HG03565 (cell line): Measurements from ENCODE around the gene GNG3.
"Not testable (repeated sequence)": the region's sequence is repeated elsewhere in the genome, so short reads cannot be mapped to it uniquely, and the experiment has no call there.

Experiments
- ATAC-seq: cut with Tn5 transposase; IDR thresholded peaks from one replicate; pipeline ENCODE4 v1.9.1; 2021; ENCODE audit warnings: mild to moderate bottlenecking, moderate library complexity; ENCODE audit not compliant: unreplicated experiment

GNG3 gene

DNA sequence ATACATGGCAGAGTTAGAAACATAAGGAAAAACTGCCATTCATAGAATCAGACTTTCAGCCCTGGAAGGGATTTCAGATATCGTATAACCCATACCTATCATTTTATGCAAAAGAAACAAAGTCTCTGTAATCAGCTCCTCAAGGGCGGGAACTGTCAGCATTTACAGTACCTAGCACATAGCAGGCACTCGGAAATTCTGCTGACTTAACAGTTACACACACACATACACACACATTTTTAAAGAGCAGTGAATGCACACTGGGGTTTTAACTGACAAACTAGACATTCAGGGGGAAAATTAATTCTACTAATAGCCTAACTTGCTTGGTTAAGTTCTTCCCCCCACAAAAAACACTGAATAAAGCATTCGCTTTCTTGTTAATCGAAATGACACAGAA lies 8.7 kb downstream of the GNG3 start:
- ATAC-seq: no peak

DNA sequence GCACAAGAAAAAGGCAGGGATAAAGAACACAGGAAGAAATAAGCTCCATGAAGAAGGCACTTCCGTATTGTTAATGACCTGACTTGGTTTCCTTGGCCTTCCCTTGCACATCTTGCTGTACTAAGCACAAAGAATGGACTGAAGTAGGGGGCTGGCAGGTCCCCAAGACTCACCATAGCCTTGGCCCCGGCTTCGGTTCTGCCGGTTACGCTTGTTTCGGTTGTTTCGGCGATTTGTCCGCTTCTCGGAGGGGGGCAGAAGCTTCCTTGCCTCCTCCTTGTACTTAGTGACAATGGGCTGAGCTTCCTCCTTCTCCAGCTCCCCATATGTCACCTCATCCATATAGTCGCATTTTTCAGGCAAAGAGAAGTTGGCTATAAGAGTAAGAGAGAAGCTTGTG lies 9.3 kb downstream of the GNG3 start:
- ATAC-seq: no peak

DNA sequence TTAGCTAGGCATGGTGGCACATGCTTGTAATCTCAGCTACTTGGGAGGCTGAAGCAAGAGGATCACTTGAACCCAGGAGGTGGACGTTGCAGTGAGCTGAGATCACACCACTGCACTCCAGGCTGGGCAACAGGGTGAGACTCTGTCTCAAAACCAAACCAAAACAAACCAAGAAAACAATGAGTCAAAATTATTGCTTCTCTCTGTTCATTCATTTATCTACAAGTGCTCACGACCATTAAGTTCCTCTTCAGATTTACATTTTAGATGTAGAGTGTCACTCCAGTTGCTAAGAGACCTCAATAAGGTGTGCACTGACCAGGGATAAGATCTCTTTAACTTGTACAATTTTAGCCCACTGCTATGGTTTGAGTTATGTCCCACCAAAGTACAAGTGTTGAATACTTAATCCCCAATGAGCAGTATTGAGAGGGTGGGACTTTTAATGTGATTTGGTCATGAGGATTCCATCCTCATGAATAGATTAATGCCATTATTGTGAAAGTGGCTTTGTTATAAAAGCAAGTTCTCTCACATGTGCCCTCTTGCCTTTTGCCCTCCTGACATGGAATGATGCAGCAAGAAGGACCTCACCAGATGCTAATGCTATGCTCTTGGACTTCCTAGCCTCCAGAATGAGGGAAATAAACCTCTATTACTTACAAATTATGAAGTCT lies 12.0 kb downstream of the GNG3 start:
- no peak for ATAC-seq

DNA sequence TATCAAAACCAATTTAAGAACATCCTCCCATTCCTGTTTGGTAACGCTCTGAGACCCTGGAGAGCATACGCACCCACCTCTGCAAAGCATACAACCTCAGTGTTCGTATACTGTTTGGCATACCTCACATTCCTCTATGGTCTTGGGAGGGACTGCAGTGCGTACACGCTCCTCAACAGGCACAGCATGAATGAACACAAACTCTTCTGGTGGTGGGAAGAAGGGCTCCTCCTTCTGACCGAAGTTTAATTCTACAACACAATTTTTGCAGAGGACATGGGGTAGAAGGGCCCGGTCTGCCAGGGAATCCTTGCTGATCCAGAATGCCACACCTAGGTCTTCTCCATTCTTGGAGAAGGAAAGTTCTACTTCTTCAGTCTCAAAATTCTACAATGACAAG lies 14.5 kb downstream of the GNG3 start:
- ATAC-seq: no peak

DNA sequence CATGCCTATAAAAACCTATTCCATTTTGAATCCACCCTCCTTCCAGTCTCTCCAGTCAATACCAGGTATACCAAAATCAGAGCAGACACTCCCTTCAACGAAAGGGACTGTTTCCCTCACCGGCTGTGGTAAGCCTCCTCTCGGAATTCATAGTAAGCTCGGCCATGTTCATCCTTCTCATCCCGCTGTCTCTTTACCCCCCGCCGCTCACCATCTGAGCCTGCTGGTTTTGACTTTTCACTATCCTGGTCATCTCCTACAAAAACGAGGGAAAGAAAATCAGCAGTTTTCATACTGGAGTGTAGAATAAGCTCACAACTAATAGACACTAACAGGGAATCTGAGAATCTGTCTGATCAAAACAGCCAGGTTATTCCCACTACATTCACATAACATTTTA lies 16.7 kb downstream of the GNG3 start:
- ATAC-seq: no peak

DNA sequence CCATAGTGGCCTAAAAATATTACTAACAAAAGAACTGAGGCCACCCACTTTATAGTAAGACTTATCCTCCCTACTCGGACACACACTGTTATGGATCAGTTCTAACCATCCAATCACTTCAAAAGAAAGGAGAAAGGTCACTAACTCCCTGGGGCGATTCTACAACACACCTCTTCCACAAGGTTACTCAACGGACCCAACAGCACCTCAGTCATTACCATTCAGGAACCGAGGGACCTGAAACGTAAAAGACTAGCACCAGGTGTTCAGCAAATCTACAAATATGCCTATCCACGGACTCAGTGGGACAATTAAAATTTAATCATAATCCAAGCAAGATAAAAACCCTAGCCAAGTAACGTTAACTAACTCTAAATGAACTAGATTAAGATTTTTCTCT lies 18.2 kb downstream of the GNG3 start:
- no peak for ATAC-seq

DNA sequence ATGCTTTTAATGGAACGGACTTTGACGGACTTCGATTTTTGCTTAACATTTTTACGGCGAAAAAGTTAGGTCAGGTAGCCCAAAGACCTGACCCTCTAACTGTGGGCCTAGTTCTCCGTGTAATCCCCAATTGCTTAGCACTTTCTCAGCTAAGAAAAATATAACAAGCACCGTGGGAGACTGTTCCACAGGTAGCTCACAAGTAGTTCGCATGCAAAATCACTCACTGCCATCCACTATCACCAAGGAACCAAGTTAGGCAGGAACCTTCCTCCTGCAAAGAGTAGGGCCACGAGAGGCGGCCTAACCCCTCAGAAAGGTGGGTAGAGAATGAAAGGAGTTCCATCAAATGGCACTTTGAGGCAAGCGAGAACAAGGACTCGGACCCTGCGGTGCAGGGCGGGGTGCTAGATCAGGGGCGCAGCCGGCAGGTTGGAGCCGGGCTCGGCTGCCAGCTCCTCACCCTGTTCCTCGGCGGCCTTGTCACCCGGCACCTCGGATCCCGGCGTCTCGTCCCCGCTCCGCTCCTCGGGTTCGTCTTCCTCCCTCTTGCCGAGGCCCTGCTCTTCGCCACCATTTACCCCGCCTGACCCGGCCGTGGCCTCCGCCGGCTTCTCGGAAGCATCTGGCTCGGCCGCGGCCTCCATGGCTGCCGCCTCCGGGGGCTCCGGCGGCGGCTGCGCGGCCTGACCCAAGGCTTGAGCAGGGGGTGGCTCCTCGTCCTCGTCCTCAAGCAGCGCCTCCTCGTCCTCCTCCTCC lies 18.9 kb downstream of the GNG3 start:
- ATAC-seq: peak; percentile 1

DNA sequence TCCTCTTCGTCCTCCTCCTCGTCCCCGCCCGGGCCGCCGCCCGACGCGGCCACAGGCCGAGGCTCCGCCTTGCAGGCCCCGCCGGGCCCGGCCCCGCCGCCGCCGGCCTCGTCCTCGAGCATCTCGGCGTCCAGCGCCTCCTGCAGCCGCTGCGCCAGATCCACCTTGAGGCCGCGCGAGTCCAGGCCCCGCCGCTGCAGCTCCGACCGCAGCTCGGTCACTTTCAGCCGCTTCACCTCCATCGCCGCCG lies 19.4 kb downstream of the GNG3 start:
- no peak for ATAC-seq

DNA sequence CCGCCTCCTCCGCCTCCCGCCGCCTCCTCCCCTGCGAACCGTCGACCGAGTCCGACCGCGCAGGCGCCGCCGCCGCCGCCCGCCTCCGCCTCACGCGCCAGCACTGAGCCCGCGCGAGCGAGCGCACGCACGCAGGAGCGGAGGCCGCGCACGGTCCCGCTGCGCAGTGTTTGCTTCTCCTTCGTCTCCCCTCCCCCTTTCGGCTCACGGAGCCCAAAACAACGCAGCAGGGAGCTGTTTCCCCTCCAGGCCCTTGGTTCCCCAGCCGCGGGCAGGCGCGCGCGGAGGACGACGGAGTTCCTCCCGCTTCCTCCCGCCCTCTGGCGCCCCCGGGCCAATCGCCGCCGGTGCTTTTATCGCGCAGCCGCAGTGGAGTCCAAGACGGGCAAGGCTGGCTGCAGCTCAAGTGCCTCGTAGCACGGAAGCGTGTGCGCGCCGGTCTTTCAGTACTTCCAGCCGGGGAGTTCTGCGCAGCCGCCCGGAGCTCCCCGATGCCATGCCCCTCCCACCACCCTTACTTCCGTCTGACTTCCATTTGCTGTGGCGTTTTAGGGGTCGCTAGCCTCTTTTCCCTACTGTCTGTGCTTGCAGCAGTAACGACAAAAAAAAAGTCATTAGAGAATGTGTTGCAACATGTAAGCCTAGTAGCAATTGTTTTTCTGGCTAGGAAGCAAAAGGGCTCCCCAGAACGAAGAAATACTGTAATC lies 19.8 kb downstream of the GNG3 start, which contains the start of gene HNRNPUL2:
Gene HNRNPUL2, minus strand, starts transcription at position 293 of the 707 bp plus-strand sequence. CDS start 301 bp downstream, outside the sequence.
- peak; percentile 65 for ATAC-seq

DNA sequence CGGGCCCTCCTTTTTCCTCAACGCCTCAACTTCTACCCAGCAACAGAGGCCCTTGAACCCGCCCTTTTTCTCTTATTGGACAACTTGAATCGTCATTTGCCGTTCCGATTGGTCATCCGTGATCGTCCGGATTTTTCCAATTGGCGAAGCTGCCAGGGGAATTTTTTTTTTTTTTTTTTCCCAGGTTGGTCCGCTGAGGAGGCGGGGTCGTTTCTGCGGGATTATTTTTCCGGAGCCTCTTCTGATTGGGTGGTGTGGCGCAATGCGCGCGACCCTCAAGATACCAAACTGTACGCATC lies 20.3 kb downstream of the GNG3 start:
- ATAC-seq: peak; percentile 39

DNA sequence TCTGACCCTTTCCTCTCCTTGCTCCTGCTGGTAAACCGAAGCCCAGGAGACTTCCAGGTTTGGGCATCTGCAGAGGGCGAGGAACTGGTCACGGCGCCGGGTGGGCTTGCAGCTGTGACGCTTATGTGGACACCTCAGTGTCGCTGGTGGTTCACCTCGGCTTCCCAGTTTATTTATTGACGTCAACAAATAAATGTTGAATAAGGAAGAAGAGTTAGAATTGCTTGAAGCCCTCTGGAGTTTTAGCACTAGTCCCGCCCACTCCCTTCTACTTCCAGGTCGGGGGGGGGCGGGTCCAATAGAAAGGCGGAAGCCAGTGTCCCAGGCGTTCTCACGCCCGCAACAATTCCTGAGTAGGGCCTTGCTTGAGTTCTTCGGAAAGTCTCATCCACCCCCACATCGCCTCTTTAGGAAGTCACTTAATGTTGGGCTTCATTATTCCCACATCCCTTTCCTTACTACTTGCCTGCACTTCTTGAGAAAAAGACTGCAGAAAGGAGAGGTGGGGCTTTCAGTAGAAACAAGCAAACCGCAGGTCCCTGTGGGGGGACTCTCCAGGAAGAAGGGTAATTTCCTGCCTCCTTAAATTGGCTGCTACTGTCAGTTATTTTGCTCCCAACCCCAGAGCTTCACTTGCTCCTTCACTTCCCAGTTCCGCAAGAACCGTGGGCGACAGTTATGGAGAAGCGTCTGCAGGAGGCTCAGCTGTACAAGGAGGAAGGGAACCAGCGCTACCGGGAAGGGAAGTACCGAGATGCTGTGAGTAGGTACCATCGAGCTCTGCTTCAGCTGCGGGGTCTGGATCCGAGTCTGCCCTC lies 20.9 kb downstream of the GNG3 start, which contains the start of gene TTC9C:
Gene TTC9C, plus strand, starts transcription at position 316 of the 818 bp plus-strand sequence. Its CDS starts 363 bp downstream, at position 679.
- no peak for ATAC-seq

DNA sequence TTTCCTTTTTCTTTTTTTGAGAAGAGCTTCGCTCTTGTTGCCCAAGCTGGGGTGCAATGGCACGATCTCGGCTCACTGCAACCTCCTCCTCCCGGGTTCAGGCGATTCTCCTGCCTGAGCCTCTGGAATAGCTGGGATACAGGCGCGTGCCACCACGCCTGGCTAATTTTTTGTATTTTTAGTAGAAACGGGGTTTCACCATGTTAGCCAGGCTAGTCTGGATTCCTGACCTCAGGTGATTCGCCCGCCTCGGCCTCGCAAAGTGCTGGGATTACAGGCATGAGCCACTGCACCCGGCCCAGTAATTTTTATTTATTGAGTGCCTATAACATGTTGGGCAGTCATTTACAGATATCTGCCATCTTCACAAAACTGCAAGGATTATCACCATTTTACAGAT lies 22.6 kb downstream of the GNG3 start:
- not testable (repeated sequence) for ATAC-seq

DNA sequence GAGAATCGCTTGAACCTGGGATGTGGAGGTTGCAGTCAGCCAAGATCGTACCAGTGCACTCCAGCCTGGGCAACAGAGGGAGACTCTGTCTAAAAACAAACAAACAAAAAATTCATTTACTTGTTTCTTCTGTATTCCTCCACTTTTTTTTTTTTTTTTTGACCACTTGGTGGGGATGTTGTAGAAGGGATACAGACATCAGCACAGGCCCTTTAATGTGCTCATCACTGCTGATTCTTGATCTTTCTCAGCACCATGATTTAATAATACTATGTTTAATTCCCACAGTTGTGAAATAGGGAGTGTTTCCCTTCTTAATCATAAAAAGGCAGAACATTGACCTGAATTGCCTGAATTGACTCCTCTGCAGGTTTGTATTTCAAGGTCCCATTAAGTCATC lies 25.4 kb downstream of the GNG3 start:
- ATAC-seq: no peak

DNA sequence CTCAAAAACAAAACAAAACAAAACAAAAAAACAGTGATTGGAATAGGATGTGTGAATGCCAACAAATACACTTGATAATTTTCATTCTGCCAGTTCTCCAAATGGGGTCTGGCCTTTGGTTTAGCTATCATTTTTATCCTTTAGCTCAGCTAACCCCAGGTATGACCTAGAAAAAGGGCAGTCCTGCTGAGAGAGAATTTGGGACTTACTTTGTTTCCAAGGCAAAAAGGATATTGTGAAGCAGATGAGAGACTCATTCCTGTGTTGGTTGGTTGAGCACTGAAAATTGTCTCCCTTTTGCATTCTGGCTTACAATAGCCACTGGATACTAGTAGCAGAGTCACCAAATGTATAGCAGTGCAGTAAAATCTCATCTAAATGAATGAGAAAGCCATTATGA lies 29.7 kb downstream of the GNG3 start:
- ATAC-seq: no peak

DNA sequence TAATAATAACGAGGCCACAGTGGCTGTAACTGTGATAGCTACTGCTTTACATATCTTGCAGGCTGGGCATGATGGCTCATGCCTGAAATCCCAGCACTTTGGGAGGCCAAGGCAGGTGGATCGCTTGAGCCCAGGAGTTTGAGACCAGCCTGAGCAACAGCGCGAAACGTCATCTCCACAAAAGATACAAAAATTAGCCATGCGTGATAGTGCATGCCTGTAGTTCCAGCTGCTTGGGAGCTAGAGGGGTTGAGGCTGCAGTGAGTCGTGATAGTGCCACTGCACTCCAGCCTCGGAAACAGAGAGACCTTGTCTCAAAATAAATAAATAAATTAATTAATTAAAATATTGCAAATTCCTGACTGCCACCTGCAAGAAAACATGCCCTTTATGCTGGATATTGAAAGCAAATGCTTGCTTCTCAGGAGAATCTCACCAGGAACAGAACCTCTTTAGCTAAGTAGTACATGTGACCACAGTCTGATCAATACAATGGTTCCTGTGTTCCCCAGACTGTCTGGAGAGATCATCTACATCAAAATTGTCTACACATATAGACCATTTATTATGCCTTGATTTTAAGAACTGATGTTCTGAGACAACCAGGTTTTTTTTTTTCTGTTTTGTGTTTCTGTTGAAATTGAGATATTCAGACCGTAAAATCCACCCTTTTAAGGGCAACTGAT lies 40.1 kb downstream of the GNG3 start:
- no peak for ATAC-seq

DNA sequence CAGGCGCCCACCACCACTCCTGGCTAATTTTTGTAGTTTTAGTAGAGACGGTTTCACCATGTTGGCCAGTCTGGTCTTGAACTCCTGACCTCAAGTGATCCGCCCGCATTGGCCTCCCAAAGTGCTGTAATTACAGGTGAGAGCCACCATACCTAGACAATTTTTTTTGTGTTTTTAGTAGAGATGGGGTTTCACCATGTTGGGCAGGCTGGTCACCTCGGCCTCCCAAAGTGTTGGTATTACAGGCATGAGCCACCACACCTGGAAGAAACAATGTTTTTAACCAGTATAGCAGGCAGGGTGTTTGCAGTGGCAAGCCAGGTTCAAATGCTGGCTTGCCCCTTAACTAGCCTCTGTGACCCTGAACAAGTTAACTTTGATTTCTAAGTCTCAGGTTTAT lies 42.5 kb downstream of the GNG3 start:
- ATAC-seq: not testable (repeated sequence)

DNA sequence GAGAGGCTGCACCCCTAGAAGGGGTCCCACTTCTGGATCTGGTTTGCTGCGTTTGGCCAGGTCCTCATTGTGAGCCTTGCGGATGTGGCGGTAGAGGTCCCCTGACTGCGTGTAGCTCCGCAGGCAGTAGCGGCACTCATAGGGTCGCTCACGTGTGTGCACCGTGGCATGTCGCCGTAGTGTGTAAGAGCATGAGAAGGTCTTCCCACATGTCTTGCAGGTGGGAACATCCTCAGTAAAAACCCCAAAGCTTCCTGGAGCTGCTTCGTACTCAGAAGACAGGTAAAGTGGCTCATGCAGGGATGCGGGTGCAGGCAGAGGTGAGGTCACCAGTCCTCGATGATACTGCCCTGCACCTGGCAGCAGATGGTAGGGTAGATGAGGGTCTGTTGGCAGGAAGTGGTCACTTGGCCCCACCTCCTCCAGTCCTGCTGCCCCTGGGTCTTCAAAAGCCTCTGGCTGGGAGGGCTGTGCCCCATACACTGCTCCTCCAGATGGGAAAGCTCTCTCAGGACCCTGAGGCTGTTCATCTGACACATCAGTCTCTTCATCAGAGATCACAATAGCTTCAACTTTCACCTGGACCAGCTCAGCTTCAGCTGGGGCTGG lies 44.8 kb downstream of the GNG3 start:
- no peak for ATAC-seq

DNA sequence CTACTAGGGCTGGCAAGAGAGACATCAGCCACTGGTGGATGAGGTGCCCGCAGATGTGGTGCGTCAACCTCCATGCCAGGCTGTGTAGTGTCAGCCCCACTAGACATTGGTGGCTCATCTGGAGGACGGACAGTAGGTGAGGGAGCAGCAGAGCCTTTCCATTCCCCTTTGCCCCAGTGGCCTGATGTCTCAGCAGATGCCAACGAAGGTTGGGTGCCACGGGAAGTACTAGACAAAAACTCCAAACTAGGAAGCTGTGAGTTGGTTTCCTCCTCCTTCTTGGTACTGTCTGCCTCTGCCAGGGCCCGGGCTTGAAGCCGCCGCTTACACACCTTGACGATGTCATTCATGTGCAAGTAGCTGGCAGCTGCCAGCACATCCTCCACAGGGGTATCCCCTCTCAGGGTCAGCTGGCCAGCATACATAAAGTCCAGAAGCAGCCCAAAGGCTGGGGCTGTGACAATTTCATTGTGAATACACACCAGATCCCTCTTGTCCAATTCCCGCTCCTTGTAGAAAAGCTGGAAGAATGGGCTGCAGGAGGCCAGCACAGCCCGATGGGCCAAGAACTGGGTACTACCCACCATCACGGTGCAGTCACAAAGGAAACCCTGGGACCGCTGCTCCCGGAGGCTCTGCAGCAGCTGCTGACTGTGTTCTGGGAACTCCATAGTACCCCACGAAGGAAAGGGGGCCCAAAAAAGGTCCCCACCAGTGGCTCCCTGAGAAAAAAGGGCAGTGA lies 45.7 kb downstream of the GNG3 start:
- ATAC-seq: no peak

DNA sequence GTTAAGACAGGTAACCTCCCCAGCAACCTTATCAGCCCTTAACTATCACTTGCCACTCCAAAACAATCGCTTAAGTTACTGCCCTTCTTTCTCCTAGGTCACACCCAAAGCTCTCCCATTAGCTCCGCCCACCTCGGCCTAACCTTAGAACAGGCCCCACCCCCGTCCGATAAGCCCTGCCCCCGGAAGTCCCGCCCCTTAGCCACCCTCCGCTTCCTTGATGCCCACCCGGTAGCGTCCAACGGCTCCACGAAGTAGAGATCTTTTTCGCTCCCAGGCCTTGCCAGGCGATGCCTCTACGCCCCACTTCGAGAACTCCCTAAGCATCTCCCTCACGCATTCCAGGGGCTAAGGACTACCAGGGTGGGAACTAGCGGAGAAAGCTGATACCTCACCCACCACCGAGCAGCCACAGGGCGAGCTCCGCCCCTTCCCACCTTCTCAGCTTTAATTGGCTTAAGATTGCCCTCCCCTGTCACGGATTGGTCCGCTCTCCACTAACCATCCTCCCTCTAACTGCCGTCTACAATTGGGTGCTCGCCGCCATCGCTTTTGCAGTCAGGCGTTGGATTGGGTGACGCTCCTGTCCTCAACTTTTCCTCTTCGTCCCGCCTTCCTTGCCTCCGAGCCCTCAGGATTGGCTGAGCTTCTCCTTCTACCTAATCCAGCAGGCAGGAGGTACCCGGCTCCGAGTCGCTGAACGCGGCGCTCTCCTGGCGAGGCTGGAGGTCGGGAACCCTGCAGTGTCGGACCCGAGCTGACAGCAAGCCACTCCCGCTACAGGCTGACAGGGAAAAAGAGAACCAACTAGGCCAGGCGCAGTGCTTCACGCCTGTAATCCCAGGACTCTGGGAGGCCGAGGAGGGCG lies 46.5 kb downstream of the GNG3 start, which contains the start of gene ZBTB3:
Gene ZBTB3, minus strand, starts transcription at position 425 of the 868 bp plus-strand sequence. CDS start 496 bp downstream, outside the sequence.
- ATAC-seq: peak; percentile 94
